Fibroblast of pulmonary artery (primary cell): ENCODE results near the gene HOXA1.

ENCODE experiments used
- DNase-seq: peaks from one replicate; pipeline ENCODE4 v3.0.0-alpha.2; 2010; ENCODE audit warnings: low read depth
- H3K4me3 ChIP-seq: replicated peaks from 2 replicates; pipeline ENCODE4 v1.5.1; 2011; ENCODE audit warnings: low read depth, mild to moderate bottlenecking, control low read depth, low read length, moderate library complexity
- TF ChIP-seq, protein P1 (sequence below): IDR thresholded peaks from 2 replicates; pipeline ENCODE4 v1.5.1; 2011; ENCODE audit warnings: mild to moderate bottlenecking, control low read depth, low read length, inconsistent platforms; ENCODE audit errors: missing control alignments

The HOXA1 gene

DNA sequence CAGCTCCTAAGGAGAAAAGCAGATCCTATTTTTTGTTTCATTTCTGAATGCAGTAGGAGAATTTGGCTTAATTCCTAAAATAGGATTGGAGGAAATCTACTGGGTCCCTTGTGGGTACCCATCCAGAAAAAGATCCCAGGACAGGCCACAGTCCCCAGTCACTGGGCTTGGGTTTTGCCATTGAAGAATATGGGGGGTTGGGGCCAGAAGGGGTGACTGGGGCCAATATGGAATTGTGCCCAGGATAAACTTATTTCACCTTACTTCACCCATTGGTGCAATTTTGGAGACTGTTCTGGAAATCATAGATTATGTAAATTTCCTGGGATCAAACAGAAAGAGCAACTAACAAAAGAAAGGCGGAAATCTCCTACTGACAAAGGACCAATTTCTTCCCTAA, 42.7 kb upstream of the HOXA1 start:
- TF ChIP-seq, protein P1, sequence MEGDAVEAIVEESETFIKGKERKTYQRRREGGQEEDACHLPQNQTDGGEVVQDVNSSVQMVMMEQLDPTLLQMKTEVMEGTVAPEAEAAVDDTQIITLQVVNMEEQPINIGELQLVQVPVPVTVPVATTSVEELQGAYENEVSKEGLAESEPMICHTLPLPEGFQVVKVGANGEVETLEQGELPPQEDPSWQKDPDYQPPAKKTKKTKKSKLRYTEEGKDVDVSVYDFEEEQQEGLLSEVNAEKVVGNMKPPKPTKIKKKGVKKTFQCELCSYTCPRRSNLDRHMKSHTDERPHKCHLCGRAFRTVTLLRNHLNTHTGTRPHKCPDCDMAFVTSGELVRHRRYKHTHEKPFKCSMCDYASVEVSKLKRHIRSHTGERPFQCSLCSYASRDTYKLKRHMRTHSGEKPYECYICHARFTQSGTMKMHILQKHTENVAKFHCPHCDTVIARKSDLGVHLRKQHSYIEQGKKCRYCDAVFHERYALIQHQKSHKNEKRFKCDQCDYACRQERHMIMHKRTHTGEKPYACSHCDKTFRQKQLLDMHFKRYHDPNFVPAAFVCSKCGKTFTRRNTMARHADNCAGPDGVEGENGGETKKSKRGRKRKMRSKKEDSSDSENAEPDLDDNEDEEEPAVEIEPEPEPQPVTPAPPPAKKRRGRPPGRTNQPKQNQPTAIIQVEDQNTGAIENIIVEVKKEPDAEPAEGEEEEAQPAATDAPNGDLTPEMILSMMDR = no peak
- DNase-seq = no peak
- no peak overlapping the region for H3K4me3 ChIP-seq

DNA sequence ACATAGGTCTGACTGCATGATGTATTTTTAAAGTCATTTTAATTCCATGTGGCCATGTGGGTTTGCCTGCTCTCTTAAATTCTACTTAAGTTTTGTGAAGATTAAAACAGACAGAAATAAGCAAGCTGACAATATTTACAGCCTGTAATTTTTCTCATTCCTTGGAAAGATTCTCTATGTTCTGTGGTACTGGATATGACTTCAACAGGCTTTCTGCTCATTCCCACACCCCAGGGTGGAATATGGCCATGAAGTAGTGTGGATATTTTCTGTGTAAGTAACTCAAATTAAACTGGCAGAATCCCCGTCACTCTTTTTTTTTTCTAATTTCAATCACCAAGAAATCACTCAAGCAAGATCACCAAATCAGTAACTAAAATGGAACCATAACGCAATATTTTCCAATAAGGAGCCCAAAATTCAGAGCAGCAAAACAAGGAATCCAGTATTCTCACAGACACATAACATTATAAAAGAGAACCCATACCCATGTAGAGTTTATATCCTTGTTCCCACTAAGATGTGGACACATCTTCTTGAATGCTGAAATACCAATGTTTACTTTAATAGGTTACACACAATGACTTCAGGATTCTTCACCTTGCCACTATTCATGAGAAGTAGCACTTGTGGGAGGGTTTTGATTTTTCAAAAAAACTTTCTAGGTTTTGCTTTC, 42.0 kb upstream of the HOXA1 start:
- no peak overlapping the region for H3K4me3 ChIP-seq
- TF ChIP-seq, protein P1 = no peak
- DNase-seq = no peak

DNA sequence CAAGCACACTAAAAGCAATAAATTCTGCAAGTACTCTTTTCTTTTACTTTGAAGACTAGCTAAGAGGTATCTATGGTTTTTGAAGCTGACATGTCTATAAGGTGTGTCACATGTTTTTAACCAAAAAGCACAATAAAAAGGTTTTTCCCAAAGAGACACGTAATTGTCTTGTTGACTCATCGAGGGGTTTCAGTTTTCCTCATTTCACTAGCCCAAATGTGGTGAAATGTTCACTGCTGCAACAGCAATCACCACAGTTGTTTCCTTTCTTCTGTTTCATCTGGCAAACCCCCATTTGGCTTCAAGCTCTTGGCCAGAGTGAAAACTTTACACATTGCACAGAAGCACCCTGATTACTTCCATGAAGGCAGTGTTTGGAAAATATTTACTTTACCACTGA, 38.6 kb upstream of the HOXA1 start:
- DNase-seq = peak; percentile 64
- TF ChIP-seq, protein P1 = no peak
- no peak overlapping the region for H3K4me3 ChIP-seq

DNA sequence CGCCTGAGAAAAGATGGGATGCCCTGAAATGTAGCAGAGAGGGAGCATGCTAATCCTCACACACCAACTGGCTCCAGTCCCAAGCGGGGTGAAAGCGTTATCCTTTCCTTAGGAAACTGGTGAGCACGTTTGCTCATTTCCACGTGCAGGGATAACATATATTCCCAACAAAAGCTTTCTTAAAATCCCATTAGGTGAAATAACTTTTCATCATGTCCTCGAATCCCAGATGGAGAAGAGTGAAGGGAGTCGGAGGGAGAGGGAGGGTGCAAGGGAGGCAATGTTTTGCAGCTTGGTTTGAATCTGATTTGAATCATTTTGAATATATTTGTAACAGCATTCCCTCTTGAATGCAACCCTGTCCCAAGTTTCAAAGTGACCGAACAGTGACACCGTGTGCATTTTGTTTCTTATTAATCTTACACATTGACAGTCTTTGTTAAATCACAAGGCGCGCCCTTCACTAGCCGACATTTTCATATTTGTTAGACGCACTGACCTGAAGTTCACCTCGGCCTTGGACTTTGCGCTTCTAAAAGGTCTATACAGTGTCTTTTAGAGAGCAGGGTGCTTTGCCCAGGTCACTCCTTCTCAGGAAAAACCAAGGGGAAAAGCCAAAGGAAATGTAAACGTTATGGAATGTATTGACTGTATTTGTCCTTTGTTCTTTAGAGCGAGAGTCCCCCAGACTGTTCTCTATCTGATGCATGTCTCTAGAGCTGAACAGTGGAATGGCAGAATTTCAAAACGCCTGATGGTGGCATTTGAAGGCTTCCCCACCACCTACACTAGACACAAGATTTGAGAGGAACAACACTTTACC, 37.8 kb upstream of the HOXA1 start:
- H3K4me3 ChIP-seq = no peak overlapping the region
- no peak for DNase-seq
- TF ChIP-seq, protein P1 = no peak

DNA sequence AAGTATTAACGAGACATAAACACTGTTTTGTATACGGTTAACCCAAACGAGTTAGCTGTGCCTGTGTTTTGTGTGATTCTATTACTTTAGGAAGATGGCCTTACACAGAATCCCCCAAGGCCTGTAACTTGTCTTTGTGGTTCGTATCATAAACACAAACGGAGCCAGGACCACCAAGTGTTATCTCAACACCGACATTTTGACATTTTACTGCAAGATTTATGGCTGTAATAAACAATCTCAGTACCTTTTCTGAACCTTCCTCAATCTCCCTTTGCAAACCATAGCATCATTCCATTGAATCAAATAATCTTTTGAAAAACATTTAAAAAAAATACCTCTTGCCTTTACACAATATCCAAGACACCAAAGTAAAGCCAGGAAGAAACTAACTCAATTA, 37.2 kb upstream of the HOXA1 start:
- no peak overlapping the region for H3K4me3 ChIP-seq
- TF ChIP-seq, protein P1 = no peak

DNA sequence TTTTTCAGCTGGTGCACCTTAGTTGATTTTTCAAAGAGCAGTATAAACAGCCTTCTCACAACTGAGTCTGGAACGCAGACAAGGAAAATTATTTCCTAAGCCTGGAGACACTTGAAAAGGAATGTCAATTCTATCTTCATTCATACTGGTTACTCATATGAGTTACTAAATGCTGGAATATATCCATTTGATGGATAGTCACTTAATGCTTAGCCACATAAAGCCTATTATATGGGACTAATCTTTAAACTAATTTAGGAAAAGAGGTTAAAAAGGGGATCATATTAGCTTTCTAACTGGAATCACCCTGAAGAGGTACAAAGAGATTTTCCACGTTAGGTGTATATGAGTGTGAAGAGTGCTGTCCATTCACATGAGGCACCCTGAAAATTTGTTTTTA, 36.4 kb upstream of the HOXA1 start:
- no peak overlapping the region for H3K4me3 ChIP-seq
- DNase-seq = no peak
- TF ChIP-seq, protein P1 = no peak

More for the DNA sequence above, 37.2 kb upstream of the HOXA1 start:
- no peak for DNase-seq
